Tibial nerve (tissue), 4 donors: ENCODE results near the gene MAGI3.

Source experiments
- EP300 ChIP-seq, 2 donors: sonication (generic); formaldehyde crosslinking; IDR thresholded peaks; one replicate each; pipeline ENCODE4 v1.6.1; 2017; ENCODE audit warnings: antibody characterized with exemption in 2 of 2, mild to moderate bottlenecking in 1 of 2
- POLR2A ChIP-seq, 2 donors: fragments of 450-650 bp; IDR thresholded peaks; one replicate each; pipeline ENCODE4 v1.6.1; 2017; ENCODE audit warnings: antibody characterized with exemption in 2 of 2, mild to moderate bottlenecking in 2 of 2, moderate library complexity in 2 of 2
- TF ChIP-seq, protein P1 (sequence below), 5 experiments: fragments of 200-600 bp in 3 of 5; fragments of 450-650 bp in 2 of 5; sonication (generic) in 3 of 5; IDR thresholded peaks; one replicate each; pipeline ENCODE4 v1.5.1; 2016 to 2019; ENCODE audit warnings: antibody characterized with exemption in 5 of 5, mild to moderate bottlenecking in 3 of 5, moderate library complexity in 2 of 5

DNA sequence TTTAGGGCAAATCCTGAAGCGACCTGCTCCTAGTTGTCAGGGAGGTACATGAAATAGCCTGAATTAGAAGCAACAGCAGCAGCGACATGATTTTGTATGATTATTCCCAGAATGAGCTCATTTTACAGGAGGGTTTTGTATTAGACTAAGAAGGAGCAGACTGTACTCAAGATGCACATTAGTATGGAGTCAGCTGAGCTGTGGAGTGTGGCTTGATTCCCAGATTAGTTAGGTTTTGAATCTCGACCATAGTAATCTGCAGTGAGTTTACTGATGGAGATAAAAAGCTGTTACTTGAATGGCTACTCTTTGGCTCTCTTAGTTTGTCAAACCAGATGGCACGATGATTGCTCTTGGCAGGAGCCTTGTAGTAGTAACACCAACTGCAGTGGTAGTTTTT, 225.8 kb downstream of the MAGI3 start:
- TF ChIP-seq, protein P1, sequence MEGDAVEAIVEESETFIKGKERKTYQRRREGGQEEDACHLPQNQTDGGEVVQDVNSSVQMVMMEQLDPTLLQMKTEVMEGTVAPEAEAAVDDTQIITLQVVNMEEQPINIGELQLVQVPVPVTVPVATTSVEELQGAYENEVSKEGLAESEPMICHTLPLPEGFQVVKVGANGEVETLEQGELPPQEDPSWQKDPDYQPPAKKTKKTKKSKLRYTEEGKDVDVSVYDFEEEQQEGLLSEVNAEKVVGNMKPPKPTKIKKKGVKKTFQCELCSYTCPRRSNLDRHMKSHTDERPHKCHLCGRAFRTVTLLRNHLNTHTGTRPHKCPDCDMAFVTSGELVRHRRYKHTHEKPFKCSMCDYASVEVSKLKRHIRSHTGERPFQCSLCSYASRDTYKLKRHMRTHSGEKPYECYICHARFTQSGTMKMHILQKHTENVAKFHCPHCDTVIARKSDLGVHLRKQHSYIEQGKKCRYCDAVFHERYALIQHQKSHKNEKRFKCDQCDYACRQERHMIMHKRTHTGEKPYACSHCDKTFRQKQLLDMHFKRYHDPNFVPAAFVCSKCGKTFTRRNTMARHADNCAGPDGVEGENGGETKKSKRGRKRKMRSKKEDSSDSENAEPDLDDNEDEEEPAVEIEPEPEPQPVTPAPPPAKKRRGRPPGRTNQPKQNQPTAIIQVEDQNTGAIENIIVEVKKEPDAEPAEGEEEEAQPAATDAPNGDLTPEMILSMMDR (IDR thresholded peaks at IDR 0.05) = no peak
- TF ChIP-seq POLR2A (IDR thresholded peaks at IDR 0.05) = no peak
- TF ChIP-seq EP300 (IDR thresholded peaks at IDR 0.05) = no peak
